Neutrophil (primary cell): ENCODE results near the gene WNT16.
"Not testable (repeated sequence)": the region's sequence is repeated elsewhere in the genome, so short reads cannot be mapped to it uniquely, and the experiment has no call there.

ENCODE experiments used
- H3K27ac ChIP-seq: fragments of 200-600 bp; sonication (generic); 2 replicates; pipeline ENCODE4 v1.5.1; 2016; ENCODE audit warnings: mild to moderate bottlenecking, moderate library complexity
- H3K27me3 ChIP-seq: fragments of 200-600 bp; sonication (generic); 2 replicates; pipeline ENCODE4 v1.6.0; 2016; ENCODE audit warnings: mild to moderate bottlenecking
- H3K36me3 ChIP-seq: fragments of 200-600 bp; sonication (generic); 2 replicates; pipeline ENCODE4 v1.5.1; 2017
- H3K4me1 ChIP-seq, 2 experiments: fragments of 200-600 bp in 1 of 2; sonication (generic) in 1 of 2; 1 replicate in 1 of 2; 2 replicates in 1 of 2; pipeline versions ENCODE4 v1.5.1 to v1.6.1; 2013 to 2016; ENCODE audit warnings: low read depth in 1 of 2, low read length in 1 of 2, mild to moderate bottlenecking in 1 of 2, moderate library complexity in 1 of 2; ENCODE audit not compliant: control insufficient read depth in 1 of 2, insufficient read depth in 1 of 2
- H3K4me3 ChIP-seq, 2 experiments: fragments of 200-600 bp in 1 of 2; sonication (generic) in 1 of 2; 1 replicate in 1 of 2; 2 replicates in 1 of 2; pipeline ENCODE4 v1.5.1; 2013 to 2016; ENCODE audit warnings: low read depth in 1 of 2, low read length in 1 of 2, mild to moderate bottlenecking in 1 of 2, moderate library complexity in 1 of 2
- H3K9me3 ChIP-seq: fragments of 200-600 bp; sonication (generic); 2 replicates; pipeline ENCODE4 v1.5.1; 2016
- TF ChIP-seq, protein P1 (sequence below): fragments of 200-600 bp; sonication (generic); IDR thresholded peaks from 2 replicates; pipeline ENCODE4 v1.5.1; 2016; ENCODE audit warnings: antibody characterized with exemption

Gene WNT16

DNA sequence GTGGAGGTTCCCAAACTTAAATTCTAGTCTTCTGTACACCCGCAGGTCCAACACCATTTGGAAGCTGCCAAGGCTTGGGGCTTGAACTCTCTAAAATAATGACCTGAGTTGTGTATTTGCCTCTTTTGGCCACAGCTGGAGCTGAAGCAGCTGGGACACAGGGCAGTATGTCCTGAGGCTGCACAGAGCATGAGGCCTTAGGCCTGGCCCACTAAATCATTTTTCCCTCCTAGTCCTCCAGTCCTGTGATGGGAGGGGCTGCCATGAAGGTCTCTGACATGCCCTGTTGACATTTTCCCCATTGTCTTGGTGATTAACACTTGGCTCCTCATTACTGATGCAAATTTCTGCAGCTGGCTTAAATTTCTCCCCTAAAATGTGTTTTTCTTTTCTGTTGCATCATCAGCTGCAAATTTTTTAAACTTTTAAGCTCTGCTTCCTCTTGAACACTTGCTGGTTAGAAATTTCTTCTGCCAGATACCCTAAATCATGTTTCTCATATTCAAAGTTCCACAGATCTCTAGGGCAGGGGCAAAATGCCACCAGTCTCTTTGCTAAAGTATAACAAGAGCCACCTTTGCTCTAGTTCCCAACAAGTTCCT is 43.6 kb upstream of the WNT16 start:
- Histone ChIP-seq H3K36me3 (no peaks in the 10 kb centered on the region), H3K9me3 (no peaks in the 10 kb centered on the region), H3K27ac (no peak overlapping the region), H3K4me1 (no peaks in the 10 kb centered on the region), H3K4me3 (no peak overlapping the region), H3K27me3 (no peaks in the 10 kb centered on the region)
- TF ChIP-seq, protein P1, sequence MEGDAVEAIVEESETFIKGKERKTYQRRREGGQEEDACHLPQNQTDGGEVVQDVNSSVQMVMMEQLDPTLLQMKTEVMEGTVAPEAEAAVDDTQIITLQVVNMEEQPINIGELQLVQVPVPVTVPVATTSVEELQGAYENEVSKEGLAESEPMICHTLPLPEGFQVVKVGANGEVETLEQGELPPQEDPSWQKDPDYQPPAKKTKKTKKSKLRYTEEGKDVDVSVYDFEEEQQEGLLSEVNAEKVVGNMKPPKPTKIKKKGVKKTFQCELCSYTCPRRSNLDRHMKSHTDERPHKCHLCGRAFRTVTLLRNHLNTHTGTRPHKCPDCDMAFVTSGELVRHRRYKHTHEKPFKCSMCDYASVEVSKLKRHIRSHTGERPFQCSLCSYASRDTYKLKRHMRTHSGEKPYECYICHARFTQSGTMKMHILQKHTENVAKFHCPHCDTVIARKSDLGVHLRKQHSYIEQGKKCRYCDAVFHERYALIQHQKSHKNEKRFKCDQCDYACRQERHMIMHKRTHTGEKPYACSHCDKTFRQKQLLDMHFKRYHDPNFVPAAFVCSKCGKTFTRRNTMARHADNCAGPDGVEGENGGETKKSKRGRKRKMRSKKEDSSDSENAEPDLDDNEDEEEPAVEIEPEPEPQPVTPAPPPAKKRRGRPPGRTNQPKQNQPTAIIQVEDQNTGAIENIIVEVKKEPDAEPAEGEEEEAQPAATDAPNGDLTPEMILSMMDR = no peak

DNA sequence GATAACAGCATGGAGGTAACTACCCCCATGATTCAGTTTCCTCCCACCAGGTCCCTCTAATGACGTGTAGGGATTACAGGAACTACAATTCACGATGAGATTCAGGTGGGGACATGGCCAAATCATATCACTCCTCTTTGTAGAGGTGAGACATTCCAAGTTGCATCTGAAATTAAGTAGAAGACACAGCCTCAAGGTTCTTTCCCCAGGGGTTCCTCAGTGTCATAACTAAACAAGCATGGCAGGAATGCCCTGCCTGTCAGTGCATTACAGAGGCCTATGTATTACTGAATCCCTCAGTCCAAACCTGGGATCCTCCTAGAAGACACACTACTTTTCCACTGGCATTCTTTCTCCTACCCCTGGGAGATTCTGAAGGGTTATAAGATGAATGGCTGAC is 42.6 kb upstream of the WNT16 start:
- Histone ChIP-seq H3K27me3 (no peaks in the 10 kb centered on the region), H3K4me1 (no peaks in the 10 kb centered on the region), H3K36me3 (no peaks in the 10 kb centered on the region), H3K27ac (no peak overlapping the region), H3K9me3 (no peaks in the 10 kb centered on the region), H3K4me3 (no peak overlapping the region)
- TF ChIP-seq, protein P1 = no peak

DNA sequence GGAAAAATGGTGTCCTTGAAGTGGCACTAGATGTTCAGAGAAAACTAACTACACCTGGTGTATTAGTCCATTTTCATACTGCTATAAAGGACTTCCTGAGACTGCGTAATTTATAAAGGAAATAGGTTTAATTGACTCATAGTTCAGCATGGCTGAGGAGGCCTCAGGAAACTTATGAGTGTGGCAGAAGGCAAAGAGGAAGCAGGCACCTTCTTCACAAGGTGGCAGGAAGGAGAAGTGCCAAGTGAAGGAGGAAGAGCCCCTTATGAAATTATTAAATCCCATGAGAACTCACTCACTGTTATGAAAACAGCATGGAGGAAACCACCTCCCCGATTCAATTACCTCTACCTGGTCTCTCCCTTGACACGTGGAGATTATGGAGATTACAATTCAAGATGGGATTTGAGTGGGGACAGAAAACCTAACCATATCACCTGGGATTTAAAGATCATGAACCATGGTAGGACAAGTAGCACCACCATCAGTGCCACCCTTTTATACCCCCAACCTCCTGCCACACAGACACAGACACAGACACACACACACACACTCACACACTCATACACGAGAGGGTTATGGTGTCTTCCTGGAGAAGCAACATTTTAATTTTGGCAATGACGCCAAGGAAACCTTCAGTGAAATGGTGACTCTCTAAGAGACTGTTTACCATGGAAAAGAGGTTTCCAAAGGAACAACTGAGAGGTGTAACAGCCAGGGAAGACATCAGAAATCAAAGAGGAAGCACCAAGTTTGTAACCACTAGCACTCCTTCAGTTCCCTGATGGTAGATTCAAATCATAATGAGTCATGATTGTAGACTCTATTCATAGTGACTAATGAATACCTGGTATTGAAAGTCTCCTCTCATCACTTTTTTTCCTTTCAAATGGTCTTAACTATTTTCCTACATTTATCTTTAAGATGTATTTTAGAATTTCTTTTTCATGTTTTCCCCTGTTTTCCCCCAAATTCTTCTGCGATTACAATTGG is 41.8 kb upstream of the WNT16 start:
- Histone ChIP-seq H3K9me3 (no peaks in the 10 kb centered on the region), H3K4me1 (no peaks in the 10 kb centered on the region), H3K4me3 (no peak overlapping the region), H3K36me3 (no peaks in the 10 kb centered on the region), H3K27me3 (no peaks in the 10 kb centered on the region), H3K27ac (no peak overlapping the region)
- TF ChIP-seq, protein P1 = no peak

DNA sequence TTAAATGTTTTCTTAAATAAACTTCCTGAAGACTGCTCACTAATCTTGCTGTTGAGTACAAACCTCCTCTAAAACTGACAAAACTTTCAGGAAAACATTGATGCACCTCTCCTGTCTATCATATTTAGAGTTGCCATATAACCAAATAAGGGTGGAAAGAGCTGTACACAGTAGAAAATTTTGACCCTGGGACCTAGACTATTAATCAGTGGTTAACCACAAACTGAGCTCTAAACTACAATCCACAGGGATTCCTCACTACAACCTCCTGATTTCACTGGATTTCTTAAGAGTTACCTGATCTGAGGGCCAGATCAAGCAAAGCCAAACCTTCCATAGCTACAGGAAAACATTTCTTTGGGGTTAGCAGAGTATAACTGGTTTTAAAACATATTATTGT is 39.9 kb upstream of the WNT16 start:
- no peaks in the 10 kb centered on the region for H3K27me3 ChIP-seq
- no peaks in the 10 kb centered on the region for H3K4me1 ChIP-seq
- no peaks in the 10 kb centered on the region for H3K9me3 ChIP-seq
- no peak overlapping the region for H3K27ac ChIP-seq
- no peaks in the 10 kb centered on the region for H3K36me3 ChIP-seq
- TF ChIP-seq, protein P1 = no peak
- no peak overlapping the region for H3K4me3 ChIP-seq

DNA sequence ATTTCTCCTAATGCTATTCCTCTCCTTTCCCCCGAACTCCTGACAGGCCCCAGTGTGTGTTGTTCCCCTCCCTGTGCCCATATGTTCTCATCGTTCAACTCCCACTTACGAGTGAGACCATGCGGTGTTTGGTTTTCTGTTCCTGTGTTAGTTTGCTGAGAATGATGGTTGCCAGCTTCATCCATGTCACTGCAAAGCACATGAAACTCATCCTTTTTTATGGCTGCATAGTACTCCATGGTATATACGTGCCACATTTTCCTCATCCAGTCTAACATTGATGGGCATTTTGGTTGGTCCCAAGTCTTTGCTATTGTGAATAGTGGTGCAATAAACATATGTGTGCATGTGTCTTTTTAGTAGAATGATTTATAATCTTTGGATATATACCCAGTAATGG is 38.9 kb upstream of the WNT16 start:
- not testable (repeated sequence) for H3K36me3 ChIP-seq, H3K9me3 ChIP-seq, H3K27me3 ChIP-seq, H3K27ac ChIP-seq, H3K4me1 ChIP-seq, H3K4me3 ChIP-seq

DNA sequence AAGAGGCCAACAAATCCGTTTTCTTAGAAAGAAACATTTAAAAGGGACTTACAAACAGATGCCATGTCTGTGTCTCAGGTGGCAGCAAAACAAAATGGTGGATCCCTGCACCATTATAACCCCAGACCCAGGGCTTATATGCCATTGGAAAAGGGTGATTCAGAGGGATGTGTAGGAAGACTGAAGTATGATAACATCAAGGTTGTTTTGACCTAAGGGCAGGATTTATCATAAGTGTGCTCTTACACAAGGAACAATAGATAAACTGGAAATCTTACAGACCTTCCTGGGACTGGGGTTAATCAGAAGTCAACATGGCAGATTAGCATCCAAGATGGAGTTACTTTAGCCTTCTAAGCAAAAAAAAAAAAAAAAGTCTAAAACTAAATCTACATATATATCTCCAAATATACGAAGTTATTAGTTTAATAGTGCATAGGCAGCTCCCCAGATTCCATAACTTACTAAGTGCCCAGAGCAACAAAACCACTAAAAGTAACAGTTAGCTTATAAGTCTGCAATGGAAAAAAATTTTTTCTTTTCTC is 34.3 kb upstream of the WNT16 start:
- Histone ChIP-seq H3K27me3 (no peaks in the 10 kb centered on the region), H3K9me3 (no peaks in the 10 kb centered on the region), H3K4me3 (no peak overlapping the region), H3K4me1 (no peaks in the 10 kb centered on the region), H3K27ac (no peak overlapping the region), H3K36me3 (no peaks in the 10 kb centered on the region)
- TF ChIP-seq, protein P1 = no peak
